SK-N-SH treated with all-trans-retinoic acid at 6 μM for 48 hours (cell line): Measurements from ENCODE around the gene PCSK5.

Source experiments
- ATAC-seq: fragments of 200-7000 bp; cut with Tn5 transposase; 3 replicates; pipeline ENCODE4 v1.9.1; 2020; ENCODE audit warnings: mild to moderate bottlenecking, moderate library complexity
- ARNTL ChIP-seq: fragments of 450-650 bp; formaldehyde crosslinking; IDR thresholded peaks from 2 replicates; pipeline ENCODE4 v1.5.0; 2020; ENCODE audit warnings: low read depth, mild to moderate bottlenecking, moderate library complexity, borderline replicate concordance
- BACH2 ChIP-seq: fragments of 250-450 bp; sonication (Bioruptor Pico); IDR thresholded peaks from 2 replicates; pipeline ENCODE4 v1.9.0; 2021; ENCODE audit warnings: mild to moderate bottlenecking, borderline replicate concordance
- CSDC2 ChIP-seq: fragments of 250-450 bp; sonication (Bioruptor Pico); IDR thresholded peaks from 2 replicates; pipeline ENCODE4 v1.5.0; 2020; ENCODE audit warnings: mild to moderate bottlenecking, moderate library complexity
- CSRNP3 ChIP-seq: fragments of 250-450 bp; sonication (Bioruptor Pico); IDR thresholded peaks from 2 replicates; pipeline ENCODE4 v1.5.1; 2021; ENCODE audit warnings: mild to moderate bottlenecking, moderate library complexity
- ESRRG ChIP-seq: fragments of 250-450 bp; sonication (Bioruptor Pico); IDR thresholded peaks from 2 replicates; pipeline ENCODE4 v1.6.1; 2021; ENCODE audit warnings: mild to moderate bottlenecking
- GLIS3 ChIP-seq: fragments of 250-450 bp; sonication (Bioruptor Pico); IDR thresholded peaks from 2 replicates; pipeline ENCODE4 v1.5.0; 2020; ENCODE audit warnings: mild to moderate bottlenecking, moderate library complexity
- ISL1 ChIP-seq: fragments of 250-450 bp; sonication (Bioruptor Pico); IDR thresholded peaks from 2 replicates; pipeline ENCODE4 v2.1.2; 2022; ENCODE audit warnings: mild to moderate bottlenecking, moderate library complexity
- OSR1 ChIP-seq: fragments of 250-450 bp; sonication (Bioruptor Pico); IDR thresholded peaks from 2 replicates; pipeline ENCODE4 v1.8.0; 2022; ENCODE audit warnings: moderate library complexity, mild to moderate bottlenecking, inconsistent platforms
- PATZ1 ChIP-seq: fragments of 250-450 bp; sonication (Bioruptor Pico); IDR thresholded peaks from 2 replicates; pipeline ENCODE4 v1.8.0; 2020; ENCODE audit warnings: mild to moderate bottlenecking, moderate library complexity, borderline replicate concordance
- POU6F1 ChIP-seq: fragments of 250-450 bp; sonication (Bioruptor Pico); IDR thresholded peaks from 2 replicates; pipeline ENCODE4 v1.8.0; 2021; ENCODE audit warnings: low read depth, mild to moderate bottlenecking, moderate library complexity, borderline replicate concordance
- PPARA ChIP-seq: fragments of 250-450 bp; sonication (Bioruptor Pico); IDR thresholded peaks from 2 replicates; pipeline ENCODE4 v1.5.0; 2020; ENCODE audit warnings: mild to moderate bottlenecking, borderline replicate concordance
- RARB ChIP-seq: fragments of 250-450 bp; sonication (Bioruptor Pico); IDR thresholded peaks from 2 replicates; pipeline ENCODE4 v1.8.0; 2021; ENCODE audit warnings: mild to moderate bottlenecking, moderate library complexity
- SNAI2 ChIP-seq: fragments of 250-450 bp; sonication (Bioruptor Pico); IDR thresholded peaks from 2 replicates; pipeline ENCODE4 v1.5.0; 2020; ENCODE audit warnings: mild to moderate bottlenecking, moderate library complexity
- TOX ChIP-seq: fragments of 250-450 bp; sonication (Bioruptor Pico); IDR thresholded peaks from 2 replicates; pipeline ENCODE4 v1.8.0; 2021; ENCODE audit warnings: mild to moderate bottlenecking, moderate library complexity, borderline replicate concordance
- TSHZ2 ChIP-seq: fragments of 250-450 bp; sonication (Bioruptor Pico); IDR thresholded peaks from 2 replicates; pipeline ENCODE4 v1.5.0; 2020; ENCODE audit warnings: mild to moderate bottlenecking, moderate library complexity
- ZFP3 ChIP-seq: fragments of 250-450 bp; sonication (Bioruptor Pico); IDR thresholded peaks from 2 replicates; pipeline ENCODE4 v1.5.0; 2020; ENCODE audit warnings: mild to moderate bottlenecking, moderate library complexity
- ZFP30 ChIP-seq: fragments of 450-650 bp; formaldehyde crosslinking; IDR thresholded peaks from 2 replicates; pipeline ENCODE4 v1.5.0; 2022; ENCODE audit warnings: mild to moderate bottlenecking, moderate library complexity
- ZNF565 ChIP-seq: fragments of 450-650 bp; formaldehyde crosslinking; conservative IDR thresholded peaks from 2 replicates; pipeline ENCODE4 v1.5.0; 2020; ENCODE audit warnings: low read depth, mild to moderate bottlenecking, moderate library complexity
- ZNF8 ChIP-seq: fragments of 450-650 bp; formaldehyde crosslinking; IDR thresholded peaks from 2 replicates; pipeline ENCODE4 v1.5.0; 2020; ENCODE audit warnings: mild to moderate bottlenecking, moderate library complexity

PCSK5 gene

GRCh38 chr9:75974016-75974766 lies 83.7 kb downstream of the PCSK5 start (continued):
- TF ChIP-seq POU6F1 (CRISPR knock-in tag) = no peak

- no peak for TF ChIP-seq SNAI2 (CRISPR knock-in tag)
- no peak for TF ChIP-seq PATZ1 (CRISPR knock-in tag)
- TF ChIP-seq ARNTL (CRISPR knock-in tag) = no peak
- no peak for TF ChIP-seq BACH2 (CRISPR knock-in tag)
- no peak for TF ChIP-seq ESRRG (CRISPR knock-in tag)
- no peak for TF ChIP-seq ZFP3 (CRISPR knock-in tag)
- no peak for TF ChIP-seq ZNF565 (CRISPR knock-in tag)
- ATAC-seq = no peak
Measured at GRCh38 chr9:75975071-75975470, 84.6 kb downstream of the PCSK5 start.

GRCh38 chr9:75976549-75976948 lies 86.1 kb downstream of the PCSK5 start:
- no peak for TF ChIP-seq ISL1 (CRISPR knock-in tag)
- no peak for TF ChIP-seq RARB (CRISPR knock-in tag)
- no peak for TF ChIP-seq GLIS3 (CRISPR knock-in tag)
- TF ChIP-seq TSHZ2 = no peak
- no peak for TF ChIP-seq ESRRG (CRISPR knock-in tag)
- TF ChIP-seq ZFP30 = no peak
- TF ChIP-seq TOX (CRISPR knock-in tag) = no peak
- TF ChIP-seq ARNTL (CRISPR knock-in tag) = no peak
- TF ChIP-seq ZNF8 (CRISPR knock-in tag) = no peak
- no peak for TF ChIP-seq PPARA (CRISPR knock-in tag)
- TF ChIP-seq ZNF565 (CRISPR knock-in tag) = no peak
- no peak for TF ChIP-seq PATZ1 (CRISPR knock-in tag)
- ATAC-seq = no peak

- TF ChIP-seq ZFP3 (CRISPR knock-in tag) = no peak
- no peak for TF ChIP-seq CSRNP3 (CRISPR knock-in tag)
- TF ChIP-seq OSR1 (CRISPR knock-in tag) = no peak
- TF ChIP-seq CSDC2 (CRISPR knock-in tag) = no peak
- TF ChIP-seq ZNF8 (CRISPR knock-in tag) = no peak
- TF ChIP-seq TOX (CRISPR knock-in tag) = no peak
- TF ChIP-seq TSHZ2 = no peak
- no peak for TF ChIP-seq ISL1 (CRISPR knock-in tag)
- no peak for TF ChIP-seq GLIS3 (CRISPR knock-in tag)
- ATAC-seq = no peak
Measured at GRCh38 chr9:75979362-75979761, 88.9 kb downstream of the PCSK5 start.
